RKO (cell line): Measurements from ENCODE around the gene EBF3.

ENCODE experiments used
- DNase-seq: peaks from one replicate; pipeline ENCODE4 v3.0.0-alpha.2; 2016; ENCODE audit warnings: low spot score

EBF3 gene

DNA sequence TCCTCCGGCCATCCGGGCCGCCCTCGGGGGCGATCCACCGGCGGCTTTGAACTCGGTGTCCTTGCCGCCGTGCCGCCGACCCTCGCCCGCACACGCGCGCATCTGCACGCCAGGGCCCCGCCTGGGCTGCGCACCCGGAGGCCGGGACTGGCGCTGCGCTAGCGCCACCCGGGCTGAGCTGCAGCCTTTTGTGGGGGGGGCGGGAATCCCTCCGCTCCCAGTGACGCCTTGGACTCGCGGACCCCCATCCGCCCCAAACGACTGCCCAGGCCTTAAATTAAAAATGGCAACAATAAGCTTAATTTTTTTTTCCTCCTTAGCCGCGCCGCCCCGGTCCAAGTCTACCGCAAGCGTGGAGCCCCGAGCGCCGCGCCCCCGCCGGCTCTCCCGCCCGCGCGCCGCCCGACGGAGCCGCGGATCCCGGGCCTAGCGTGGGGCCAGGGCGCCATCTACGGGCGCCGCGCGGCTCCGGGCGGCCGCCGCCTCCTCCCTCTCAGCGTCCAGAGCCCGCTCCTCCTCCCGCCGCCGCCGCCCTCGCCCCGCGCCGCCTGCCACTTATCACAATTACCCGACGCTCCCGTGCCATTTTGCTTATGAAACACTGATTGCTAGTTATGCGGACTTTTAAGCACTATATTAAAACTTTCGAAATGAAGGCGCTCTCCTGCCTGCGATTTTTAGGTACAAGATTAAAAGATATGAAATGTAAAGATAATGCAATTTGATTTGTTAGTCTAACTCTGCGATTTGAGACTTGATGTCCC, 7.5 kb upstream of the EBF3 start:
- DNase-seq = no peak

DNA sequence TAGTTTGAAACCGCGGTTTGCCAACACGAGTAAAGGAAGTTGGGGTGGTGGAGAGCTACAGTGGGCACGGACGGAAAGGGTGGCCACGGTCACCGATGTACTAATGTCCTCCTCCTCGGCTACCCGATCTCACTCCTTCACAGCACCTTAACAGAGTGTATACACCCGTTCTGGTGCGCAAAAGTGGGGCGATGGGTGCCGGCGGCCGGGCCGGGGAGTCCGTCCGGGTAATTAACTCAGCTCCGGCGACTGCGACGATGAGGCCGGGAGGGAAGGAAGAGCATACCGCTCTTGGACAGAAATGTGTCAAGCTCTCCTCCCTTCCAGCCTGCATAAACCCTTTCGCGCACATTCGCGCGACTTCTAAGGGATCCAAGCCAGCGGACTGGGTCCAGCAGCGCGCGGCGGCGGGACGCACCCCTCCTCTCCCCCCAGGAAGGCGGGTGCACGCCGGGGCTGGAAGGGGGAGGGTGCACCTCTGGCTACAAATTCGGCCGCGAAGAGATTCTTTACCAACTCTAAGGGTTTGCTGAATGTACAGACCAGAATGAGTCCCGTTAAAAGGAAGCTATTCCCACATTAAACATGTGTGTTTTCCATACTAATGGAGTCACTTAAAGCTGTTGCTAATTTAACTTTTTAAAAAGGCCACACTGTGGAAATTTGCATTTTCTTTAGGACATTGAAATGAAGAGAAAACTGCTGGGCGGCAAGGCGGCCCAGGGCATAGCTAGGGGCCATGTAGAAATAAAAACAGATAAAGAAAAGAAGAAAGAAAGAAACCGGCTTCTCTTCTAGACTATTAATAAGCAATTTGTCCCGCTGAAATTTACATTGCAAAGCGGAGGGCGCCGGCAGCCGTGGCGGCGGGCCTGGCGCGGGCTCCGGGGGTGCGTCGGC, 6.6 kb upstream of the EBF3 start:
- no peak for DNase-seq

DNA sequence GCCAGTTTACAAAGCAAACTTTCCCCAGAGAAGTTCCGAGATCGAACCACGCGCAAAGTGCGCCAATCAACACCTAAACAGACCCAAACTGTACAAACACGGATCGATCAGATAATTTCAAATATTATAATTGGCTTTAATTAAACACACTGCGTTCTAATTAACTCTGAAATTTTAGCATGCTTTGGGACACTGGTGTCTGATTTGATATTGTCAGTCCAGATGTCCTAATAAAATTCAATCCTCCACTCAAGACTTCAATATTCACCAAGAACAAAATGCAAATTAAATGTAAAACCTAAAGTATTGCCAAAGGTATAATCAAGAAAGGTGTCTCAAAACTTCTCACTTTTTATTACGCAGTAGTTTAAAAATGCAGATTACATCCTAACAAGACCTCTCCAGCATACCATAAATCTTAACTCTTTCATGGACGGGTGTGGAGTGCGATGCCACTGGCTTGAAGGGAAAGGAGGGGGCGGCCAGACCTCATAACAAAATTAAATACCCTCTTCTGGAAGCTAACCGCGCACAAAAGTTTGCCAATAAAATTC, 5.9 kb upstream of the EBF3 start:
- DNase-seq = no peak

DNA sequence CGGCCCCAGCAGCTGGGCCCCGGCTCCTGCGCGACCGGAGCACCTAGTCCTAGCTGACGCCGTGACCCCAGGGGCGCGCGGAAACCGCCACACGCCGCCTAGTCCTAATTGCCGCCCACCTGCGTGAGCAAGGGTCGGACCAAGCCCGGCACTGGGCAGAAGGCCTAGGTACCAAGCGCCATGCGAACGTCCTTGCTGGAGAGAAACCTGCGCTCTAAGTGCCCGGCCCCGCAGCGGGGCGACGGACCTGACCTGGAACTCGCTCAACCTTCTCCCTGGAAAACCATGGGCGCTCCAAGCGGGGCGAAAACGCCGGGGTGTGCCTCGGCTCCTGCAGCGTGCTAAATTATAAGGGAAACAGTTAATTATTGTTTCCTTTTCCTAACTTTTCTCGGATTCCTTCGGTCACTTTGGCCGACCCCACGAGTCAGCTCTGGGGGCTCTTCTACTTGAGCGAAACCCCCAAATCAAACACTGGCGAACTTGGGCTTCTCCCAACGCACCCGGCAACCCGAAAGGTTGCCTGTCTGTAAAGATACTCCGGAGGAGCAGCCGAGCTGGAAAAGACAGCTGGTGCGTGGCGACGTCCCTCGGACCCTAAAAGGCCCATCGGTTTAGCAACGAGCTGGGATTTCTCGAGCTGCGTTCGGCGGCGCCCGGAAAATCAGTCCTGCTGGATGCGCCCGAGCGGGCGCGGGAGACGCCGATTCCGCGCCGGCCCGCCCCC, 5.3 kb upstream of the EBF3 start:
- DNase-seq = no peak

DNA sequence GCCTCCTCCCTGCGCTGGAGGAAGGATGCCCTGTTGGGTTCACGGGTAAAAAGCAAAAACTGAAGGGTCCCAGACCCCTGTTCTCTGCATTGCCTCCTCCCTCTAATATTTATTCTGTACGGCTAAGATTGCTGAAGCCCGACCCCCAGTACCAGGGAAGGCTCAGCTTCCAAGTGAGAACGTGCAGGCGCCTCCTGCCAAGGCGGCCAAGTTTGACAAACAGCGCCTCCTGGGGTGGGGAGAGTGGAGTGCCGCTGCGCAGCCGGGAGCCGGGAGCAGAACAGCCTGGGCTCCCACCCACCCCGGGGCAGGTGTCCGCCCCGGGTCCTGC, 4.7 kb upstream of the EBF3 start:
- DNase-seq = no peak

DNA sequence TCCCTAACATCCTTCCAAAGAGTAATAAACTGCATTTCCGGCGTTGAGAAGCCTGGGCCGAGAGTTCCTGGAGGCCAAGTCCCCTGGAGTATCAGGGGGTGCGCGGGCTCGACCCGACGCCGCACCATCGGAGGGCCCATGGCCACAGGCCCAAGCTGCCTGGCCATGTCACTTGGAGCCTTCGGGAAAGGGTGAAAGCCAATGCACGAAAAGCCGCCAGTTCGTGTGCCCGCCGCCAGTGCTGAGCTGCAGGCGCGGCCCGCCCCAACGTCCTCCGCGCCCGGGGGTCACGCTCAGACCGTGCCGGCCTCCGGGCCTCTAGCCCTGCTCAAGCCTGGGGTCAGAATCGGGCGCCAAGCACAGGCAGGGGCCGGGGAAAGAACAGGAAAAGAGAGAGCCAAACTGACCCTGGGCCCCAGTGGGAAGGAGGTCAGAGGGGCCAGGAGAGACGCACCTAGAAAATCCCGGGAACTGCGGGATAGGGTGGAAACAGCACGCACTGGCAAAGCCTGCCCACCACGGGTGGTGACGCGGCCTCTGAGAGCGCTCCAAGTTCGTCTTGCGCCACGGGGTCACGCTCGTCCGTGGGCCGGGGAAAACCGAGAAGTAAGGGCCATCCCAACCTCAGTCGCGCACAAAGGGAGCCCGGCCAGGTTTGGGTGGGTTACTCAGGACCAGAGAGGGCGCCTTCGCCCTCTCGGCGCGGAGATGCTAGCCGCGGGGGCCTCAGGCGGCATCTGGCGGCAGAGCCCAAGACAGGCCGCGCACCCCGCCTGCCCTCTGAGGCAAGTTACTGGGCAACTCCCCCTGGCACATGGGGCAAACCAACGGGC, 4.2 kb upstream of the EBF3 start:
- DNase-seq = no peak

DNA sequence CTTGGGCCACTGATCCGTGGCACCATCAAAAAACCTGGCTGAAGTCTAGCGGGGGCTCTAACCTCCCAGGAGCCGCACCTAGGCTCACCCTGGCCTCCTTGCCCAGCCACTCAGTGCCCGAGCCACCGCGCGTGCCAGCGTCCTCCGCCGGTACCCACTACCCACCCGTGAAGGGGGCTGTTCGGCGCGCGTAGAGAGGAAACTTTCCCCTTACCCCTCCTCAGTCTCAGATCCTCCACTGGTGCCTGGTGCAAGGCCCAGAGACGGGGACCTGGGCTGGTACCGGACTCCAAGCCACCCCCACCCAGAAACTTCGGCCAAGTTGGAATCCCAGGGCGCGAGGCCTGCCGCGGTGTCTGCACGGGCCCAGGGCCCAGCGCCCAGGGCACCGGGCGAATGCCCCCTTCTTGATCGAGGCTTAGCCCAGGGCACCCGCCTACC, 3.5 kb upstream of the EBF3 start:
- no peak for DNase-seq

DNA sequence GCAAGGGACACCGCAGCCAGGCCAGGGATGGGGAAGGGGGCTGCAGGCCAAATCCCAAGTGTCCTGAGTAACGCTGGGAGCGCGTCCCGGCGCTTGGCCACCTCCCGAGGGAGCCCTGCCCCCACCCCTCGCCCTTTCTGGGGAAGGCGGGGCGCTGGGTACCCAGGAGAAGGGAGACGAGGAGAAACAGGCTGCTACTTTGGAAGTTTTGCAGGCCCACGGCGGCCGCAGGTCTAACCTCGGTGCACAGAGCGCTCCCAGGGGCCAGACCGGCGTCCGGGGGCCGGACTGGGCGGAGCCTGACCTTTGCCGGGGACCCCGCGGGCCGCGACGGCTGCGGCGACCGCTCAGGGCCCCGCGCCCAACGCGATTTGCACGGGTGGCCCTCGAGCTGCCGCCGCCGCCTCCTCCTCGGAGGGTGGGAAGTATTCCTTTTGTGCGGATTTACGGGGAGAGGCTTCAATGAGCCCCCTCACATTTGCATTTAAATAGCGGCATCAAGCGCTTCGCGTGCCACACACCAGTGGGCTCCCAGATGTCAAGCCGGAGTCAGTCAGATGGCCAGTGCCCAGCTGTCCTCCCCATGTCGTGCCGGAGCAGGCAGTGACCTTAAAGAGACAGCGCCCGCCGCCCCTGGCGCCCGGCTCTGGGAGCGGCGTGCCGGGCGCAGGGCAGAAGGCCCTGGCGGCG, 3.0 kb upstream of the EBF3 start:
- no peak for DNase-seq

DNA sequence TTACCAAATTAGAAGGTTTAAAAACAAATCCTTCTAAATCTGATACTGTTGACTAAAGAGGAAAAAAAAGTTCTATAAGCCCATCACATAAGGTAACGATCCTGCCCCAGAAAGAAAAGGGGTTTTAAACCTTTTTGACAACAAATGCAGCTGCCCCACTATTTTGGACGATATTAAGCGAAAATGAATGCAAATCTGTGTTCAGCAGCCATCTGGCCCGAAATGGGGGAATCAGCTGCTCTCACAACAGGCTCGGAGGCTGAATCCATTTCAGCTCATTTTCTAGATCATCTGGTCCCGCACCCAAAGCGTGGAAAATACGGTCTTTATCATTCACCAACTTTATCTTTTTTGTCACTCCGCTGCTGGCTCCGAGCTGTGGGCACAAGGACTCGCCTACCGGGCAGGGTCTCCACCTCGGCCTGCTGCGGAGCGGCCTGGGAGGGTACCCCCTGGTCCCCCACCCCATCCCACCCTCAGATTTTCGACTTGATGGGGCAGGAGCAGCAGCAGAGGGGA, 2.4 kb upstream of the EBF3 start:
- DNase-seq = no peak

DNA sequence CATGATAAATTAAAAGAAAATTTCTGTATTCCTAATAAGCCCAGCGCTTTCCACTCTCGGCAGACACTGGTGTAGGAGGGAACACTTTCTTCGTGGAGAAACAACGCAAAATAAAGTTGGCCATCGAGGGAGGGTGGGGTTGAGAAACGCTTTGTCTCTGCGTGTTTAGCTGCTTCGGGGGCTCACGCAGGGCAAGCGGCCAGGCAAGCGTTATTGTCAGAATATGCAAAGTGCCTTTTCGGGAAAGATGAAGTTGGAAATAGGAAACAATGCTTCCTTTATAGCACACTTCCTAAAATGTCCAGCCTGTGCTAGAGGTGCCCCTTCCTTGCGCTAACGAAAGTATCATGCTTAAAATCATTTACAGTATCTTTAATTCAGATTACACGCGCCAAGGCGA, 1.9 kb upstream of the EBF3 start:
- DNase-seq = no peak

DNA sequence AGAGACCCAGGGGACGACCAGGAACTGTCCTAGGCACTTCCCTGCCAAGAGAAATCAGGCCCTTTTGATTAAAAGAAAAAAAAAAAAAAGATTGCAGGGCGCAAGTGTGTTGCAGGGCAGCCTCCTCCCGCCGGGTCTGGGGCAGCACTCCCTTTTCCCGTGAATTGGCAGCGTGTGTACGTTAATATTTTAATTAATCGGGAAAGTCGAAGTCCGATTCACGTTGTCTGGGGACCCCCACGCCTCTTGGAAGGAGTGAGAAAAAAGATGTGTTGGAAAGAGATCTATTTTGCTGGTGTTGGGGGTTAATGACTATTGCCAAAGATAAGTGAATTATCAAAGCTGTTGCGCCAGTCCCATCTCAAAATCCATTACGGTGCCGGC, 1.3 kb upstream of the EBF3 start:
- no peak for DNase-seq

DNA sequence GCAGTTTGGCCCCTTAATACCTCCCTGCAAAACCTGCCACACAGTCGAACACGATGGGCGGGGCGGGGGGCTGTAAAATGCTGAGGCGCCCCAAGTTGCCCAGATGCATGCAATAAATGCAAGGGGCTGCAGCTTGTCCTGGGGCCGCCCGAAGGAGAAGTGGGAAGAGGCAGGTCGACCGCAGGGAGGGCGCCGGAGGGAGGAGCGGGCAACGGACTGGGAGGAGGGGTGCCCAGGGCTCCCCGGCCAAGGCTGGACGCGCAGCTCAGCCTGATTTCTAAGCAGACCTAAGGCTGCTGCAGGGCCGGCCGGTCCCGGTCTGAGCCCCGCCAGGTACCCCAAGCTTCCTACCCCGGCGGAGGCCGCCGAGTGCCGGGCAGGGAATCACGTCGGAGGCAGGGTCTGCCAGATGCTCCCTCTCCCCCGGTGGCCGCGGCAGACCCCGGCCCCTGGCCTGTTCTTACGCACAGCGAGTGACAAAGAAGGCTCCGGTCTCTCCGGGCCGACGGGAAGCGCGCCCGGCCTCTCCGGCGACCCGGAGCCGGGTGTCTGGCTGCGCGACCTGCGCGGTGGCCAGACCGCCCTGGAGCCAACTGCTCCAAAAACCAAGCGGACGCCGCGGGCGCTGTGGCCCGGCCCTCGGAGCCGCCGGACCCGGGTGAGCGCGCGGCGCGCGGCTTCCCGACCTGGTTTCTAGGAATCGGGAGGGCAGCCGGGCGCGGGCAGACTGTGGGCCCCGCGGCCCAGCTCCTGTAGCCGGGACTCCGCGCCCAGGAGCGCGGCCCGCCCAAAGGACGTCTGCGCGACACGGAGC, 744 bp upstream of the EBF3 start:
- no peak for DNase-seq

DNA sequence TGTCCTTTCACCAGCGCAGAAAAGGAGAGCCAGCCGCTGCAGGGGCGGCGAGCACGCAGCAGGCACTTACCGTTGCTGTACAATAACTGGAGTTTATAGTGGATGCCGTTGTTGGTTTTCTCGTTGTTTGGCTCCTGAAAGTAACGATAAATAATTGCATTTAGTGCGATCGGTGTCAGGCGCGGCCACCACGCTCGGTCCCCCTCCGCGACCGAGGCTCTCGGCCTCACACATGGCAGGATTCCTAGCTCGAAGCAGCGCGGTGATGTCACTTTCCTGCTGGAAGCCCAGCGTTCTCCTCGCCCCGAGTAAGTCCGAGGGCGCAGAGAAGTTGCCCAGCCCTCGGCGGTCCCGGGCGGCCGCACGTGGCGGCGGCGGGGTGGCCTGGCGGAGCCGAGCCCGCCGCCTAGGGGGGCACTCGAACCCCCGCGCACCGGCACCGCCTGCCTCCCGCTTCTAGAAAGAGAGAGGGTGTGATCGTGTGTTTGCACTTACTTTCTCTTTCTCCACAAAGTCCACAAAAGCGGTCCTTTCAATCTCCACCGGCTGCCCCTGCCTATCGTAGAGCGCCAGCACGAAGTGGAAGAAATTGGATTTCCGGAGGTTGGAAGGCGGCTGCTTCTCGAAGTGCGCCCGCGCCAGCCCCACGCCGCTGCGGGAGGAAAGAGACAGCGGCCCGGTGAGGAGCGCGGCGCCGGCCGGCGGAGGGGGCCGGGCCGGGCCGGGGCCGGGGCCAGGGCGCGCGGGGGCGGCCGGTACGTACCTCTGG, 1.0 kb downstream of the EBF3 start:
- DNase-seq = no peak

DNA sequence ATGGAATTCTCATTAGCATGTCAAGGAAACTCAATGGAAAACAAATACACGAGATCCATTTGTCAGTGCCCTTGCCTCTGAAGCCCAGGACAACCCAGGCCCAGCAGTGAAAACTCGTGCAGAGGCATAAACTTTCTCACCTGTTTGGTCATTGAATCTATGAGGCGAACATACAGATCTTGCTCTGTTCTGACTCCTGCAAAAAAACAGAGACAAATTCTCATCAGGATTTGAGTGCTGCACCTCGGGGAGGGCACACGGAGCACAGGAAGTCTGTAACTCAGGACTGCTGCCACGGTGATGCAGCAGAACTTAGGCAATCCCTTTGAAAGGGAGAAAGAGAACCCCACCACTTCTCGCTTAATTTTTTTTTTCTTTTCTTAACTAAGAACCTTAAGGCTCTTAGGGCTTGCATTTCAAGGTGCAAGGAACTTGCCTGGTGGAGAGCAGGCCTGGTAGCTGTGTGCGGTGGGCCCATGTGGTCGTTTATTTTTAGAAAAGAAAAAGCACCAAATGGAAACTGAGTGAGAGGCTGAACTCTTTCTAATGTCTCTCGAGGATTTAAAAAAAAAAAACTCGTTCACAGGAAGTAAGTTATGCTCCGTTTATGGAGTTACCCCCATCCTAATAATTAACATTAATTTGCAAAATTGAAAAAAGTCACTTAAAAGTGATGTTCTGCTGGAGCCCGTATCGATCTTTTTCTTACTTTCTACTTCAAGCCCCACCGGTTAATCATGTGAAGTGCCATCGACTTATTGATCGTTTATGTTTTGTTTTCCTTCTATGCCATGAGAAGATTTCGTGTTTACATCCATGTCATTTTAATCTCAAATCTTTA, 1.8 kb downstream of the EBF3 start:
- no peak for DNase-seq

DNA sequence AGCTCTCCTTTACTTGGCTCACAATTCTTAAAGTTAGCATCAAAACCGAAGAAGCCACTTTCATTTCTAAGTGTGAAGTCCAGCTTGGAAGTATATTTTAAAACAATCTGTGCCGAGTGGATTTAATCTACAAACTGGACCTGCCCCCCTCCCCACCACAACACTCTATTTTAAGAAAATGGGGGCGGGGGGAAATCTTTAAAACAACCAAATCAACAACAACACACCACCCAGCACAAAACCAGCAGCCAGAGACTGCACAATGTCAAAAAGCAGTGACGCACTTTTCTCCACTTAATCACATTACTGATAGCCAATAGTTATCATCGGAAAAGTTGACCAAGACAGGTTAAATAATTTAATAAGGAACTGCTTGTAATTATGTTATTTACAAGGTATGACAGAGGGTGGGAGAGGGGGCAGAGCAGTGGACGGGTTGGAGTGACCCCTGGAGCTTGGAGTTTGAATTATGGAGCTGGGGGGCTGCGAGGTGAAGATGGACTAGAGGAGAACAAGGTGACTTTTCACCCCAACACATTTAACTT, 2.8 kb downstream of the EBF3 start:
- DNase-seq = no peak

DNA sequence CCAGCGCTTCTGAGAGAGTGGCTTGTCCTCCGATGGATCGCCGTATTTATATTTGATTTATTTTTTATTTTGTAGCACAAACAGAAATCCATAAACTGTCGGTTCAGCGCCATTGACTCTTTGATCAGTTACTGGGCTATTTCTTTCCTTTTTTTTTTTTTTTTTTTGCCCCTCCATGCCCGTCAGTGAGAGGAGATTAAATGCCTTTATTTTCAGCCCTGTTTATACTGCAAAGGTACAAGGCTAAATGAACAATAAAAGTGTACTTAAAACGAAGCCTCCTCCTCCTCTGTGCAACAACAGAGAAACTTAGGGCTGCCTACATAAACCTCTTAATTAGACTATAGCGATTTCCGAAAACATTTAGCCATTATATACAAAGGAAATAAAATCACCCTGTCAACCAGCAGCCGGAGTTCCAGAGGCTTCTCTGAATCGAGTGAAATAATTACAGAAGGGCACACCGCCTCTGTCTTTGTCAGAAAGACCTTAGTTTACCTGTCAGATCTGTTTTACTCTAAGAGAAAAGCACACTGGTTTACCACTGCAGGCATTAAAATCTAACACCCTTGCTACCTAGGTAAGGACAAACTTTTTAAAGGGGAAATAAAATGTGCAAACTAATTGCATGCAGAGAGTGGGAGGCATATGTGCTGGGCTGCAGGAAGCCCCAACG, 3.5 kb downstream of the EBF3 start:
- DNase-seq = no peak
